ENCODE data around the gene AFF3. TPM values are rescaled to one million over a fixed set of nuclear protein-coding genes. Genes with fewer than 3 reads are reported as not detected.

AFF3 gene
- total and polyA plus RNA-seq, 2 of the 4 experiments (the other 2 are of a cell fraction) = 12.9 to 14.3 TPM

- H3K23ac ChIP-seq (ENCODE audit: low read depth, low read length) = no peak overlapping the region
- no peak overlapping the region for H3K27ac ChIP-seq (ENCODE audit: insufficient read depth, low read length)
- H3K4me3 ChIP-seq (ENCODE audit: insufficient read depth, low read depth, low read length) = no peak overlapping the region
- H2BK20ac ChIP-seq (ENCODE audit: low read depth, low read length) = no peak overlapping the region
- H3K4ac ChIP-seq (ENCODE audit: low read depth, low read length) = no peak overlapping the region; the same call in 1 of the 2 replicates
- WGBS, 2 experiments (ENCODE audit: extremely low coverage in 2 of 2, insufficient read length in 1 of 2) = no CpG with 5 or more reads among the region's 4 CpGs
- H3K9ac ChIP-seq (ENCODE audit: low read depth, low read length) = no peak overlapping the region
- intact Hi-C loops (cut with micrococcal nuclease) = no loop called here
- H2BK120ac ChIP-seq (ENCODE audit: low read depth, low read length) = no peak overlapping the region
- H3K56ac ChIP-seq (ENCODE audit: extremely low read depth, insufficient read depth, low read length) = no peak overlapping the region
- no peak overlapping the region for H2AK5ac ChIP-seq (ENCODE audit: low read depth, low read length)
- CTCF ChIA-PET = no interaction called here
- DNase-seq (no peak), ATAC-seq (ENCODE audit: low read depth) (no peak)
- dilution Hi-C loops (cut with HindIII; ENCODE audit: low sequenced_read_pairs, unreplicated experiment) = no loop called here
- no peaks in the 10 kb centered on the region for H3K27me3 ChIP-seq (ENCODE audit: control insufficient read depth, insufficient read depth, low read length)
- no peak overlapping the region for H2BK15ac ChIP-seq (ENCODE audit: low read depth, low read length)
- no peak overlapping the region for H4K5ac ChIP-seq (ENCODE audit: low read depth, low read length)
- no peak overlapping the region for H2BK5ac ChIP-seq (ENCODE audit: low read depth, low read length, poor library complexity, severe bottlenecking)
- BruUV-seq (replicated peaks) = no TSS peak
- H3K36me3 ChIP-seq (ENCODE audit: control insufficient read depth, insufficient read depth, low read length) = no peaks in the 10 kb centered on the region
- H3K18ac ChIP-seq (ENCODE audit: low read depth, low read length) = no peak overlapping the region
- no peaks in the 10 kb centered on the region for H3K9me3 ChIP-seq (ENCODE audit: control insufficient read depth, insufficient read depth, low read length)
- no peak overlapping the region for H3K4me2 ChIP-seq (ENCODE audit: low read depth, low read length)
- H4K20me1 ChIP-seq (ENCODE audit: insufficient read depth, low read length) = no peaks in the 10 kb centered on the region
- no peak for TF ChIP-seq BHLHE40 (IDR thresholded peaks at IDR 0.05; ENCODE audit: low read depth, low read length)
- no peak for TF ChIP-seq MAFK (IDR thresholded peaks at IDR 0.05; ENCODE audit: low read depth, low read length)
- TF ChIP-seq POLR2A (IDR thresholded peaks at IDR 0.05; ENCODE audit: low read depth, low read length) = no peak
- TF ChIP-seq NFE2L2 (IDR thresholded peaks at IDR 0.05; ENCODE audit: low read depth, low read length) = no peak
- TF ChIP-seq RFX5 (IDR thresholded peaks at IDR 0.05; ENCODE audit: low read depth, low read length) = no peak
- no peak for TF ChIP-seq CEBPB (IDR thresholded peaks at IDR 0.05; ENCODE audit: low read depth, low read length)
- TF ChIP-seq MXI1 (IDR thresholded peaks at IDR 0.05; ENCODE audit: borderline replicate concordance, low read depth, low read length) = no peak
- no peak for TF ChIP-seq CHD1 (IDR thresholded peaks at IDR 0.05; ENCODE audit: low read depth, low read length)
- H3K14ac ChIP-seq (replicated peaks; ENCODE audit: low read depth, low read length) = no peak overlapping the region
- no peak overlapping the region for H2AFZ ChIP-seq (replicated peaks; ENCODE audit: low read length, poor library complexity)
- H4K8ac ChIP-seq (ENCODE audit: low read depth in 2 of 2, low read length in 2 of 2) = no peak overlapping the region
- H3K79me1 ChIP-seq (ENCODE audit: low read depth in 1 of 2, low read length in 2 of 2) = peaks cover 4 to 7% of the 10 kb centered on the region in 2 experiments; a peak in 1 of 4 replicates
- H3K9me1 ChIP-seq (ENCODE audit: insufficient read depth, low read length) = peaks cover 14% of the 10 kb centered on the region; the same call in 1 of the 2 replicates
- POLR2A ChIA-PET (ENCODE audit: unreplicated experiment) = no interaction called here
- in situ Hi-C loops (cut with MboI; ENCODE audit: low sequenced_read_pairs) = no loop called here
- no peaks in the 10 kb centered on the region for H3K4me1 ChIP-seq (ENCODE audit: control insufficient read depth, insufficient read depth, low read length)
- H2AK9ac ChIP-seq (replicated peaks; ENCODE audit: low read depth, low read length, poor library complexity) = no peak overlapping the region
- H4K91ac ChIP-seq (ENCODE audit: insufficient read depth, low read depth, low read length) = no peak overlapping the region
Observed at GRCh38 chr2:99691926-99692325, 450.5 kb downstream of the AFF3 start.

Data from IMR-90 (cell line).